Vagina (tissue), 2 donors: ENCODE data around the gene HES1. TPM values are rescaled to one million over a fixed set of nuclear protein-coding genes. Genes with fewer than 3 reads are reported as not detected.

Source experiments
- DNase-seq, 2 donors: peaks; one replicate each; pipeline ENCODE4 v3.0.0-alpha.2; 2017; ENCODE audit errors: extremely low spot score in 2 of 2
- H3K27ac ChIP-seq: fragments of 200-600 bp; sonication (generic); one replicate; pipeline ENCODE4 v1.5.1; 2019
- H3K27me3 ChIP-seq: fragments of 200-600 bp; sonication (generic); one replicate; pipeline ENCODE4 v1.5.1; 2019
- H3K36me3 ChIP-seq, 2 donors: fragments of 200-600 bp; sonication (generic); one replicate each; pipeline ENCODE4 v1.5.1; 2017 to 2019
- H3K4me1 ChIP-seq: fragments of 200-600 bp; sonication (generic); one replicate; pipeline ENCODE4 v1.5.1; 2019
- H3K4me3 ChIP-seq, 2 donors: fragments of 200-600 bp; sonication (generic); 1 replicate in 1 of 2; 2 replicates in 1 of 2; pipeline ENCODE4 v1.5.1; 2016 to 2019
- H3K9me3 ChIP-seq: fragments of 200-600 bp; sonication (generic); one replicate; pipeline ENCODE4 v1.5.1; 2019
- CTCF ChIP-seq, 3 experiments: fragments of 450-650 bp in 2 of 3; fragments of 200-600 bp in 1 of 3; sonication (generic) in 1 of 3; IDR thresholded peaks; one replicate each; pipeline ENCODE4 v1.5.1; 2017 to 2019; ENCODE audit warnings: antibody characterized with exemption in 3 of 3, mild to moderate bottlenecking in 2 of 3, moderate library complexity in 2 of 3
- POLR2A ChIP-seq, 2 donors: fragments of 450-650 bp; IDR thresholded peaks; one replicate each; pipeline ENCODE4 v1.6.1; 2017; ENCODE audit warnings: antibody characterized with exemption in 2 of 2, mild to moderate bottlenecking in 2 of 2, moderate library complexity in 2 of 2
- POLR2AphosphoS5 ChIP-seq, 2 donors: sonication (generic); formaldehyde crosslinking; IDR thresholded peaks; one replicate each; pipeline ENCODE4 v1.9.0; 2017; ENCODE audit warnings: antibody characterized with exemption in 2 of 2, mild to moderate bottlenecking in 2 of 2, low read depth in 1 of 2; ENCODE audit not compliant: insufficient read depth in 1 of 2
- intact Hi-C: fragments of 100-400 bp; cut with DNase I; formaldehyde crosslinking; loops from one replicate; pipeline ENCODE4 v1.15.1; 2023
- small RNA-seq: library from RNA; depleted of rRNA; stranded (forward); fragments of <200 nt; gene quantifications from one replicate; pipeline ENCODE3, GENCODE V24; 2016
- total RNA-seq: library from RNA; depleted of rRNA; stranded (reverse); fragments of >200 nt; gene quantifications from one replicate; pipeline ENCODE4 v1.2.3, GENCODE V29; 2016

Gene HES1
- total RNA-seq, 1 donor from 2014 or later: 191 TPM

GRCh38 chr3:194187233-194187944 is 51.4 kb downstream of the HES1 start:
- no peak for TF ChIP-seq POLR2AphosphoS5 (IDR thresholded peaks at IDR 0.05; ENCODE audit: insufficient read depth in 1 of 2, low read depth in 1 of 2)
- TF ChIP-seq POLR2A (IDR thresholded peaks at IDR 0.05): no peak
- no peak for TF ChIP-seq CTCF (IDR thresholded peaks at IDR 0.05)
- Histone ChIP-seq H3K27ac (no peak overlapping the region), H3K27me3 (no peaks in the 10 kb centered on the region), H3K9me3 (no peaks in the 10 kb centered on the region), H3K36me3 (no peaks in the 10 kb centered on the region), H3K4me3 (no peak overlapping the region), H3K4me1 (no peaks in the 10 kb centered on the region)
- intact Hi-C loops: no loop called here
- DNase-seq: no peak

Small RNA genes lying within 50 kb of the gene (small RNA-seq; reads per million reads assigned to genes)
- gene RN7SL215P: not detected

Other genes with a start within 250 kb of the HES1 start
- not detected for gene CPN2, start 215.2 kb downstream of the HES1 start, total RNA-seq
- gene LRRC15, start 233.6 kb downstream of the HES1 start, total RNA-seq: not detected